GM12878 (cell line): Measurements from ENCODE around the gene GON7. TPM values are rescaled to one million over a fixed set of nuclear protein-coding genes. Genes with fewer than 3 reads are reported as not detected.

Source experiments
- ATAC-seq: fragments of 200-7000 bp; cut with Tn5 transposase; 3 replicates; pipeline ENCODE4 v1.9.1; 2020; ENCODE audit warnings: mild to moderate bottlenecking, moderate library complexity
- BruUV-seq: library from RNA; stranded (reverse); fragments of 400-500 nt; replicated peaks from 2 replicates; lab custom pipeline; 2021; lab: Mats Ljungman, UMichigan
- CTCF ChIA-PET: fragments of 300-600 bp; sonication (Branson Sonifier 250); formaldehyde crosslinking; extraction: SDS; loops from one replicate; lab custom pipeline; 2021; ENCODE audit warnings: inconsistent platforms; lab: Yijun Ruan, JAX
- POLR2A ChIA-PET: fragments of 350-600 bp; formaldehyde crosslinking; extraction: SDS; loops from one replicate; lab custom pipeline; 2021; ENCODE audit warnings: inconsistent platforms; lab: Charles Lee
- RAD21 ChIA-PET: fragments of 300-600 bp; sonication (Branson Sonifier 250); formaldehyde crosslinking; loops from one replicate; lab custom pipeline; 2023; ENCODE audit warnings: antibody characterized with exemption; ENCODE audit not compliant: unreplicated experiment; lab: Charles Lee
- SMC1A ChIA-PET: fragments of 300-600 bp; sonication (Branson Sonifier 250); formaldehyde crosslinking; loops from one replicate; lab custom pipeline; 2023; ENCODE audit not compliant: unreplicated experiment, uncharacterized antibody; lab: Charles Lee
- DNase-seq: peaks from one replicate; pipeline ENCODE4 v3.0.0-alpha.2; 2011; ENCODE audit warnings: low read depth, low spot score
- FAIRE-seq: peaks from 3 replicates; lab custom pipeline; 2011; peaks lifted over from hg19 to GRCh38; lab: Jason Lieb, UNC
- H2AFZ ChIP-seq: 2 replicates; pipeline ENCODE4 v1.6.0; 2011; ENCODE audit warnings: low read depth, low read length, control low read depth; ENCODE audit not compliant: control insufficient read depth
- H3K27ac ChIP-seq: 2 replicates; pipeline ENCODE4 v1.5.1; 2011; ENCODE audit warnings: control low read depth; ENCODE audit not compliant: control insufficient read depth, insufficient read depth
- H3K27me3 ChIP-seq, 2 experiments: replicated peaks in 1 of 2; 2 replicates each; pipeline versions ENCODE4 v1.6.0 to v1.6.1; 2011; ENCODE audit warnings: low read length in 1 of 2; ENCODE audit not compliant: control insufficient read depth in 2 of 2, insufficient read depth in 2 of 2
- H3K36me3 ChIP-seq, 2 experiments: 2 replicates each; pipeline ENCODE4 v1.5.1; 2011; ENCODE audit warnings: low read length in 1 of 2; ENCODE audit not compliant: control insufficient read depth in 2 of 2, insufficient read depth in 2 of 2
- H3K4me1 ChIP-seq: 2 replicates; pipeline ENCODE4 v1.6.1; 2011; ENCODE audit warnings: mild to moderate bottlenecking, low read length, moderate library complexity, mixed read lengths; ENCODE audit not compliant: control insufficient read depth, insufficient read depth
- H3K4me2 ChIP-seq: 2 replicates; pipeline ENCODE4 v1.6.0; 2011; ENCODE audit warnings: control low read depth; ENCODE audit not compliant: control insufficient read depth, insufficient read depth
- H3K4me3 ChIP-seq: fragments of 200-600 bp; sonication (generic); 2 replicates; pipeline ENCODE4 v1.5.1; 2016
- H3K79me2 ChIP-seq: 2 replicates; pipeline ENCODE4 v1.6.0; 2011; ENCODE audit warnings: low read length; ENCODE audit not compliant: control insufficient read depth, insufficient read depth
- H3K9ac ChIP-seq: 2 replicates; pipeline ENCODE4 v1.8.0; 2011; ENCODE audit warnings: low read length, control low read depth, mixed read lengths; ENCODE audit not compliant: control insufficient read depth, insufficient read depth
- H3K9me3 ChIP-seq: replicated peaks from 3 replicates; pipeline ENCODE4 v1.5.1; 2011; ENCODE audit warnings: mild to moderate bottlenecking, low read length; ENCODE audit not compliant: control insufficient read depth, insufficient read depth
- H4K20me1 ChIP-seq: 2 replicates; pipeline ENCODE4 v1.6.0; 2011; ENCODE audit not compliant: control insufficient read depth, insufficient read depth
- HCFC1 ChIP-seq: fragments of 150-350 bp; IDR thresholded peaks from 2 replicates; pipeline ENCODE4 v1.6.1; 2014; ENCODE audit warnings: low read length
- LARP7 ChIP-seq: fragments of 450-650 bp; IDR thresholded peaks from 2 replicates; pipeline ENCODE4 v1.6.1; 2017; ENCODE audit warnings: mild to moderate bottlenecking
- MYC ChIP-seq: IDR thresholded peaks from 2 replicates; pipeline ENCODE4 v1.6.1; 2011; ENCODE audit warnings: mild to moderate bottlenecking, low read length, moderate library complexity, inconsistent platforms; ENCODE audit not compliant: insufficient read depth, insufficient replicate concordance, insufficient read length, severe bottlenecking
- NR2F1 ChIP-seq: fragments of 450-650 bp; conservative IDR thresholded peaks from 2 replicates; pipeline ENCODE4 v1.6.1; 2017; ENCODE audit warnings: mild to moderate bottlenecking
- PAX8 ChIP-seq: fragments of 450-650 bp; IDR thresholded peaks from 2 replicates; pipeline ENCODE4 v1.6.1; 2017; ENCODE audit warnings: mild to moderate bottlenecking, moderate library complexity
- RCOR1 ChIP-seq: conservative IDR thresholded peaks from 2 replicates; pipeline ENCODE4 v1.6.1; 2012; ENCODE audit warnings: low read depth, low read length, improper control_type of control experiment
- RUNX3 ChIP-seq: IDR thresholded peaks from 2 replicates; pipeline ENCODE4 v1.6.1; 2012; ENCODE audit warnings: low read length, inconsistent platforms
- STAT1 ChIP-seq: fragments of 450-650 bp; conservative IDR thresholded peaks from 2 replicates; pipeline ENCODE4 v1.6.1; 2014; ENCODE audit warnings: antibody characterized with exemption, mild to moderate bottlenecking
- TCF12 ChIP-seq: IDR thresholded peaks from 2 replicates; pipeline ENCODE4 v1.6.1; 2011; ENCODE audit warnings: low read depth, mild to moderate bottlenecking, low read length
- WRNIP1 ChIP-seq: IDR thresholded peaks from 2 replicates; pipeline ENCODE4 v1.6.1; 2011; ENCODE audit warnings: low read depth, low read length, improper control_type of control experiment, borderline replicate concordance
- in situ Hi-C: fragments of 300-500 bp; cut with MboI; formaldehyde crosslinking; loops from 9 replicates; pipeline ENCODE4 v1.14.3; 2018; ENCODE audit warnings: mixed read lengths
- intact Hi-C: fragments of 100-400 bp; cut with micrococcal nuclease; formaldehyde crosslinking; loops from one replicate; pipeline ENCODE4 v1.14.2; 2022; ENCODE audit not compliant: unreplicated experiment
- polyA plus RNA-seq, 11 experiments: library from polyadenylated mRNA; depleted of rRNA in 4 of 11; unstranded in 6 of 11; stranded (reverse) in 5 of 11; fragments of >200 nt; fragmentation: Nextera tagmentation in 4 of 11; fragmentation: Illumina TruSeq in 1 of 11; extraction: Ambion mirVana in 4 of 11; extraction: Trizol in 1 of 11; gene quantifications; 1 replicate in 1 of 11; 2 replicates in 10 of 11; pipeline versions ENCODE4 v1.2.1 to v1.2.3, GENCODE V29; 2011 to 2016; ENCODE audit warnings: inconsistent platforms in 2 of 11, missing spikeins in 2 of 11, low read depth in 1 of 11
- total RNA-seq, 4 experiments: library from RNA; depleted of rRNA in 3 of 4; stranded (reverse); fragments of >200 nt in 3 of 4; fragmentation: Illumina TruSeq in 1 of 4; extraction: Trizol in 1 of 4; gene quantifications; 2 replicates each; pipeline versions ENCODE4 v1.2.1 to v1.2.3, GENCODE V29; 2013 to 2021
- TF ChIP-seq, protein P1 (sequence below): IDR thresholded peaks from 2 replicates; pipeline ENCODE4 v1.6.1; 2011; ENCODE audit warnings: low read depth, low read length, improper control_type of control experiment, borderline replicate concordance
- TF ChIP-seq, protein P2 (sequence below): fragments of 450-650 bp; formaldehyde crosslinking; IDR thresholded peaks from 2 replicates; pipeline ENCODE4 v1.4.0; 2020; ENCODE audit warnings: mild to moderate bottlenecking, moderate library complexity
- TF ChIP-seq, protein P3 (sequence below): IDR thresholded peaks from 2 replicates; pipeline ENCODE4 v1.6.1; 2012; ENCODE audit warnings: low read length, inconsistent platforms
- TF ChIP-seq, protein P4 (sequence below): fragments of 450-650 bp; IDR thresholded peaks from 2 replicates; pipeline ENCODE4 v1.6.1; 2017; ENCODE audit warnings: mild to moderate bottlenecking

Gene GON7
- total and polyA plus RNA-seq, 10 of the 15 experiments (the other 5 are each of a cell fraction or from before 2014, with no cell fraction given): 21.6 to 59.0 (median 33.0) TPM

DNA sequence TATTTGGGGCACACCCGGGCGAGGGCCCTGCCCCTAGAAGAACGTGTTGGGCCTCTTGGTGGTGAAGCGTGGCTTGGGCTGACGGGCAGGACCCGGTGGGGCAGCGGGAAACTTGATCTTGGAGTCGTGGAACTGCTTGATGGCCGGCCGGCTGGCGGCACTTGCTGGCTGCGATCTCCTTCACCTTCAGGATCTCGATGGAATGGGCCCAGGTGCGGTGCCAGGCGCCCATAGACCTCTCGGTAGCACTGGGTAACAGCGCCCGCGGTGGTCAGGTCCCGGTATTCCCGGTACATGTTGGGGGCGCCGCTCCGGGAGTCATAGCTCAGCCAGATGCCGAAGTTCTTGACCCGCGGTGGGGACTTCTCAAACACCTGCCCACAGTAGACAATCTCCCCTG, 16.7 kb upstream of the GON7 start (continued):
- TF ChIP-seq TCF12 (no peak), STAT1 (no peak), WRNIP1 (no peak)
- TF ChIP-seq, protein P1, sequence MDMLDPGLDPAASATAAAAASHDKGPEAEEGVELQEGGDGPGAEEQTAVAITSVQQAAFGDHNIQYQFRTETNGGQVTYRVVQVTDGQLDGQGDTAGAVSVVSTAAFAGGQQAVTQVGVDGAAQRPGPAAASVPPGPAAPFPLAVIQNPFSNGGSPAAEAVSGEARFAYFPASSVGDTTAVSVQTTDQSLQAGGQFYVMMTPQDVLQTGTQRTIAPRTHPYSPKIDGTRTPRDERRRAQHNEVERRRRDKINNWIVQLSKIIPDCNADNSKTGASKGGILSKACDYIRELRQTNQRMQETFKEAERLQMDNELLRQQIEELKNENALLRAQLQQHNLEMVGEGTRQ: no peak
- TF ChIP-seq, protein P2, sequence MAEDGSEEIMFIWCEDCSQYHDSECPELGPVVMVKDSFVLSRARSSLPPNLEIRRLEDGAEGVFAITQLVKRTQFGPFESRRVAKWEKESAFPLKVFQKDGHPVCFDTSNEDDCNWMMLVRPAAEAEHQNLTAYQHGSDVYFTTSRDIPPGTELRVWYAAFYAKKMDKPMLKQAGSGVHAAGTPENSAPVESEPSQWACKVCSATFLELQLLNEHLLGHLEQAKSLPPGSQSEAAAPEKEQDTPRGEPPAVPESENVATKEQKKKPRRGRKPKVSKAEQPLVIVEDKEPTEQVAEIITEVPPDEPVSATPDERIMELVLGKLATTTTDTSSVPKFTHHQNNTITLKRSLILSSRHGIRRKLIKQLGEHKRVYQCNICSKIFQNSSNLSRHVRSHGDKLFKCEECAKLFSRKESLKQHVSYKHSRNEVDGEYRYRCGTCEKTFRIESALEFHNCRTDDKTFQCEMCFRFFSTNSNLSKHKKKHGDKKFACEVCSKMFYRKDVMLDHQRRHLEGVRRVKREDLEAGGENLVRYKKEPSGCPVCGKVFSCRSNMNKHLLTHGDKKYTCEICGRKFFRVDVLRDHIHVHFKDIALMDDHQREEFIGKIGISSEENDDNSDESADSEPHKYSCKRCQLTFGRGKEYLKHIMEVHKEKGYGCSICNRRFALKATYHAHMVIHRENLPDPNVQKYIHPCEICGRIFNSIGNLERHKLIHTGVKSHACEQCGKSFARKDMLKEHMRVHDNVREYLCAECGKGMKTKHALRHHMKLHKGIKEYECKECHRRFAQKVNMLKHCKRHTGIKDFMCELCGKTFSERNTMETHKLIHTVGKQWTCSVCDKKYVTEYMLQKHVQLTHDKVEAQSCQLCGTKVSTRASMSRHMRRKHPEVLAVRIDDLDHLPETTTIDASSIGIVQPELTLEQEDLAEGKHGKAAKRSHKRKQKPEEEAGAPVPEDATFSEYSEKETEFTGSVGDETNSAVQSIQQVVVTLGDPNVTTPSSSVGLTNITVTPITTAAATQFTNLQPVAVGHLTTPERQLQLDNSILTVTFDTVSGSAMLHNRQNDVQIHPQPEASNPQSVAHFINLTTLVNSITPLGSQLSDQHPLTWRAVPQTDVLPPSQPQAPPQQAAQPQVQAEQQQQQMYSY (CRISPR knock-in tag): no peak

DNA sequence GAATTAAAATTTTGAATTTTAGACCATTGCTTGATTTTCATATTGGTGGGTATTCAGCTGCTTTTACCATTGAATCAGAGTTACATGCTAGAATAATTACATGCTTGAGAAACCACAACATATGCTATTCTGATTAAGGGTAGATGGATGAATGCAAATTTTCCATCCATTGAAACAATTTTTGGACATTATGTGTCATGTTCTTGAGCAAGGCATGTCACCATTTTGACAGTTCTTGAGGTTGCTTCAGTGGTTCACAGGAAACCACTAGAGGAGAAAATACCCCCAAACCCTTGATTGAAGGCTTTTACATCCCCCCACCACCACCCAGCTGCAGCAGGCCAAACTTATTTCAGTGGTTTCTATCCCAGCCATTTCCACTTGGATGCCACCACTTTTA, 13.6 kb upstream of the GON7 start:
- ATAC-seq: no peak
- SMC1A ChIA-PET: interaction anchor here (0.7 to 1.4 kb wide), 3 partner anchors 38 to 258 kb away, joined by 3 to 4 read pairs (median 3); no protein-coding TSS in a partner anchor
- no peaks in the 10 kb centered on the region for H3K79me2 ChIP-seq
- peaks cover 5 to 6% of the 10 kb centered on the region in 2 experiments; a peak in 3 of 4 replicates for H3K36me3 ChIP-seq
- H3K27me3 ChIP-seq: no peaks in the 10 kb centered on the region
- no peaks in the 10 kb centered on the region for H3K9me3 ChIP-seq
- H4K20me1 ChIP-seq: no peaks in the 10 kb centered on the region
- no peak overlapping the region for H2AFZ ChIP-seq
- no peak for FAIRE-seq
- H3K4me1 ChIP-seq: no peaks in the 10 kb centered on the region
- H3K9ac ChIP-seq: no peak overlapping the region
- H3K4me3 ChIP-seq: no peak overlapping the region
- DNase-seq: no peak
- no peak overlapping the region for H3K27ac ChIP-seq
- POLR2A ChIA-PET: no interaction called here
- CTCF ChIA-PET: interaction anchor here (2.7 kb wide), 1 partner anchor 107 kb away, joined by 51 read pairs; no protein-coding TSS in a partner anchor
- no peak overlapping the region for H3K4me2 ChIP-seq
- intact Hi-C loops (no loop called here), in situ Hi-C loops (no loop called here)
- BruUV-seq: no TSS peak
- TF ChIP-seq, protein P3, sequence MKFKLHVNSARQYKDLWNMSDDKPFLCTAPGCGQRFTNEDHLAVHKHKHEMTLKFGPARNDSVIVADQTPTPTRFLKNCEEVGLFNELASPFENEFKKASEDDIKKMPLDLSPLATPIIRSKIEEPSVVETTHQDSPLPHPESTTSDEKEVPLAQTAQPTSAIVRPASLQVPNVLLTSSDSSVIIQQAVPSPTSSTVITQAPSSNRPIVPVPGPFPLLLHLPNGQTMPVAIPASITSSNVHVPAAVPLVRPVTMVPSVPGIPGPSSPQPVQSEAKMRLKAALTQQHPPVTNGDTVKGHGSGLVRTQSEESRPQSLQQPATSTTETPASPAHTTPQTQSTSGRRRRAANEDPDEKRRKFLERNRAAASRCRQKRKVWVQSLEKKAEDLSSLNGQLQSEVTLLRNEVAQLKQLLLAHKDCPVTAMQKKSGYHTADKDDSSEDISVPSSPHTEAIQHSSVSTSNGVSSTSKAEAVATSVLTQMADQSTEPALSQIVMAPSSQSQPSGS: no peak
- TF ChIP-seq RUNX3 (peak; percentile 46), PAX8 (no peak), HCFC1 (no peak), RCOR1 (no peak), NR2F1 (no peak), LARP7 (no peak), MYC (no peak)
- TF ChIP-seq, protein P4, sequence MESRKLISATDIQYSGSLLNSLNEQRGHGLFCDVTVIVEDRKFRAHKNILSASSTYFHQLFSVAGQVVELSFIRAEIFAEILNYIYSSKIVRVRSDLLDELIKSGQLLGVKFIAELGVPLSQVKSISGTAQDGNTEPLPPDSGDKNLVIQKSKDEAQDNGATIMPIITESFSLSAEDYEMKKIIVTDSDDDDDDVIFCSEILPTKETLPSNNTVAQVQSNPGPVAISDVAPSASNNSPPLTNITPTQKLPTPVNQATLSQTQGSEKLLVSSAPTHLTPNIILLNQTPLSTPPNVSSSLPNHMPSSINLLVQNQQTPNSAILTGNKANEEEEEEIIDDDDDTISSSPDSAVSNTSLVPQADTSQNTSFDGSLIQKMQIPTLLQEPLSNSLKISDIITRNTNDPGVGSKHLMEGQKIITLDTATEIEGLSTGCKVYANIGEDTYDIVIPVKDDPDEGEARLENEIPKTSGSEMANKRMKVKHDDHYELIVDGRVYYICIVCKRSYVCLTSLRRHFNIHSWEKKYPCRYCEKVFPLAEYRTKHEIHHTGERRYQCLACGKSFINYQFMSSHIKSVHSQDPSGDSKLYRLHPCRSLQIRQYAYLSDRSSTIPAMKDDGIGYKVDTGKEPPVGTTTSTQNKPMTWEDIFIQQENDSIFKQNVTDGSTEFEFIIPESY: no peak
- RAD21 ChIA-PET: interaction anchor here (0.6 to 3.7 kb wide), 3 partner anchors 14 to 739 kb away, joined by 3 to 35 read pairs (median 6); partner anchors contain the start of genes GON7 and UBR7
